HG03378 (cell line): ENCODE measurements around the gene MEGF6.

Experiments
- ATAC-seq: cut with Tn5 transposase; IDR thresholded peaks from one replicate; pipeline ENCODE4 v1.9.1; 2021; ENCODE audit warnings: mild to moderate bottlenecking, moderate library complexity; ENCODE audit not compliant: unreplicated experiment

MEGF6 gene

DNA sequence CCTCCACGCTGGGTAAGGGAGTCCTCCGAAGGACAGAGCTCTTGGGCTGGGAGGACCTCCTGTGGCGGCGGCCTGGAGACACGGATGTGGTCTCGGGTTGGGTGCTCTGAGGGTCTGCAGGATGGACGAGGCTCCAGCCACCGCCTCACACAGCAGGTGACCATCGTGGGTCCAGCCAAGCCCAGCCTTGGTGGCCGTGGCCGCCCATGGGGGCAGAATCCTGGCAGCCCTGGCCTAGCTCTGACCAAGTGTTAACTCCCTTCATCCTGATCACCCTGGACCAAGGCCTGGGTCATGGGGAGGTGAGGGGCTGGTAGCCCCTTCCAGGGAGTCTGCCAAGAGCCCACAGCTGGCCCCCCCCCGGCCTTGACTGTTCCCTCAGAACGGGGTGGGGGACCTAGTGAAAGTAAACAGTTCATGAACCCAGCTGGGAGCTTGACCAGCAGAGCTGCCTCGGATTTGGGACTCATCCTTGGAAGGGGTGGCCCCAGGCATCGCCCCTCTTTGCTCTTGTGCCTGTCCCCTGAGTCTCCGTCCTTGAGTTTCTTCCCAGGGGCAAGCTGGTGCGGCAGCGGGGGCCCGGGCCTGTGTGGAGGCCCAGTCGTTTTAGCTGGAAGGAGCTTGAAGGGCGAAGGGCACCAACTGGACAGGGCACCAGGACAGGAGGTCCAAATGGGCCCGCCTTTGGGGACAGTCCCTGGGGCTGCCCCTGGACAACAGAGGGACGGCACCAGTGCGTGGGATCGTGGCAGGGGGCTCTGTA, 139.0 kb downstream of the MEGF6 start:
- ATAC-seq, result no peak

- no peak for ATAC-seq
These were observed 139.8 kb downstream of the MEGF6 start for GRCh38 chr1:3471356-3472087.

- ATAC-seq, result no peak
These were observed 140.5 kb downstream of the MEGF6 start for GRCh38 chr1:3470650-3471355.

- ATAC-seq, result no peak
These were observed 141.3 kb downstream of the MEGF6 start for GRCh38 chr1:3469849-3470649.

DNA sequence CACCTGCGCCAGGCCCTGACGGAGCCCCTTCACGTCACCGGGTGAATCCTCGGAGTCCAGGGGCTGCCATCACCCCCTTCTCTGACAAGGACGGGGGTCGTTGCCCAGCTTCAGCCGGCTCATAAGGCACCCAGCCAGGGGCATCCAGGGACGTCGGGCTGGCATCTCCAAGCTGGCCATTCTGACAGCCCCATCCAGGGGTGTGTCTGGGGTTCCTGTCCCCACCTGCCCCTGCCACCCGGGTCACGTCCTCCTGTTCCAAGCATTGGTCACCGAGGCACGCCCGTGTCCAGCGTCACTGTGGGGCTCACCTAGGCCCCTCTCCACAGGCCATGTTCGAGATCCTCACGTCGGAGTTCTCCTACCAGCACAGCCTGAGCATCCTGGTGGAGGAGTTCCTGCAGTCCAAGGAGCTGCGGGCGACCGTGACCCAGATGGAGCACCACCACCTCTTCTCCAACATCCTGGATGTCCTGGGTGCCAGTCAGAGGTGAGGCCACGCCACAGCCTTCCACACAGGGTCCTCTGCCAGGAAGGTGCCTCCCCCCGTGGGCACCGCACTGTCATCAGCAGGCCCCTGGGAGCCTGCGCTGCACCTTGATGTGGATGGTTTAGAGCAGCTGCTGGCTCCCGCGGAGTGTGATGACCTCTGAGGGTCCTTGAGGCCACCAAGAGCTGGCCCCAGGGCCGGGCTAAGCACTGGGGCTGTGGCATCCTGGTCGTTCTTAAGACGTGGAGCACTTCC, 142.0 kb downstream of the MEGF6 start:
- ATAC-seq, result no peak

GRCh38 chr1:3468236-3469103, 142.8 kb downstream of the MEGF6 start:
- ATAC-seq, result no peak

DNA sequence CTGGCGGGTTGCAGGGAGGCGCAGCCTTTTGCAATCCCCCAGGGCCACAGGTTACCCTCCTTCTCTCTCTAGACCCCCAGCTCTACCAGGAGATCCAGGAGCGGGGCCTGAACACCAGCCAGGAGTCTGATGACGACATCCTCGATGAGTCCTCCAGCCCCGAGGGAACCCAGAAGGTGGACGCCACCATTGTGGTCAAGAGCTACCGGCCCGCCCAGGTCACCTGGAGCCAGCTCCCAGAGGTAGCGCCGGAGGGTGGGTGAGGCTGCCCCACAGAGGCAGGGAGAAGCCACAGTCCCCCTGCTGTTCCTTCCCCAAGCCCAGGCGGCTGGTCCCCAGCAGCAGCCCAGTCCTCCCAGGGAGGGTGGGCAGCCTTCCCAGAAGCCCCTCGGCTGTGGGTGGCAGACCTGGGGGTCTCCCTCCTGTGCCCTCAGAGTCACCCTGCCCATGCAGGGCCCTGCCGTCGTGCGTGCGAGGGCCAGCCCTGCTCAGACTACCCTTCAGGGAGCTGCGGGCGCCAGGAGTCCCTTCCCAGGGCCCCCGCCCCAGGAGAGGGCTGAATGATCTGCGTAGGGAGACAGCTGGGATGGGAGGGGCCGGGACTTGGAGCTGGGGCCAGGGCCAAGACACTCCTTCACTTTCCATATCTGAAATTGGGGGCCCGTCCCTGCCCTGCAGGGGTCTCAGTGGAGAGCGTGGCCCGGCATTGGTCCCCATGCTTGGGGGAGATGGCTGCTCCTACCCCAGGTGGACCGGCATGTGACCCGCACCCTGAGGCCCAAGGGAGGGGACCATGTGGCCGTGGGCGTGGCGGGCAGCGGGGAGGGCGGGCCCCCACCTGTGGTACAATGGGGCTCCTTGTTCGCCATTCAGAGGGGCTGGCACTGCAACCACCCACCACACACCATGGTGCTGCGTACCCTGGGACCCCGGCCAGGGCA, 143.9 kb downstream of the MEGF6 start:
- no peak for ATAC-seq

- ATAC-seq, result no peak
These were observed 144.8 kb downstream of the MEGF6 start for GRCh38 chr1:3466366-3467075.

GRCh38 chr1:3465935-3466321, 145.4 kb downstream of the MEGF6 start:
- no peak for ATAC-seq

DNA sequence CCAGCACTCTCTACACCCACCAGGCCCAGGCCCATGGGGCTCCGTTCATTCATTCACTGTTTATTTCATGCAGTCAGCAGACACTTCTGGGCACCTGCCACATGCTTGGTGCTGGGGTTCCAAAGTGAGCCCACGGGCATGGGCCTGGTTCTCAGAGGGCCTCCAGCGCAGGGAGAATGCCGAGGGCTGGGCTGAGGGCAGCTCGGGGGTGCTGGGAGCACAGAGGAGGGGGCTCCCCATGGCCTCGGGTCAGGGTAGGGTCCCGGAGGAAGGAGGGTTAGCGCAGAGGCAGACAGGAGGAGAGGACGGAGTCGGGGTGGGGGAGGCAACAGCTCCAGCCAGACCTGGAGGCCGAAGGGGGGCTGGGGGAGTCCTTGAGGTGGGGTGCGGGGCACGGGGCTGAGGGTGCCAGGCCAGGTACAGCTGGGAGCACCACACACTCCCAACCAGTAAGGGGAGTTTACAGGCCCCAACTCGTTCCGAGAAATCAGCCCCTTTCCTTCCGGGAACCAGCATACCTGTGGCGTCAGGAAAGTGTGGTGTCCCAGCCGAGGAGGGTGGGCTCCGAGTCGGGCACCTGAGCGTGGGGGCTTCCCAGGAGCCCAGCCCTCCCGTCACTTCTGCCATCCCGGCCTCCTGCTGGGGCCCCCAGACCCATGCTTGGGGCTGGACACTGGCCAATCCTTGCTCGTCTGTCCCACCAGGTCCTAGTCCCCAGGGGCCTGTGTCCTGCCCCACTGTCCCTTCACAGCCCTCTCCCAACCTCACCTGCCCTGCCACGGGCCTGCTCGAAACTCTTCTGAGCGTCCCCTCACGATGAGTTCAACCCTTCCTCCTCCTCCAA, 146.0 kb downstream of the MEGF6 start:
- no peak for ATAC-seq

GRCh38 chr1:3464649-3465025, 146.7 kb downstream of the MEGF6 start:
- no peak for ATAC-seq

DNA sequence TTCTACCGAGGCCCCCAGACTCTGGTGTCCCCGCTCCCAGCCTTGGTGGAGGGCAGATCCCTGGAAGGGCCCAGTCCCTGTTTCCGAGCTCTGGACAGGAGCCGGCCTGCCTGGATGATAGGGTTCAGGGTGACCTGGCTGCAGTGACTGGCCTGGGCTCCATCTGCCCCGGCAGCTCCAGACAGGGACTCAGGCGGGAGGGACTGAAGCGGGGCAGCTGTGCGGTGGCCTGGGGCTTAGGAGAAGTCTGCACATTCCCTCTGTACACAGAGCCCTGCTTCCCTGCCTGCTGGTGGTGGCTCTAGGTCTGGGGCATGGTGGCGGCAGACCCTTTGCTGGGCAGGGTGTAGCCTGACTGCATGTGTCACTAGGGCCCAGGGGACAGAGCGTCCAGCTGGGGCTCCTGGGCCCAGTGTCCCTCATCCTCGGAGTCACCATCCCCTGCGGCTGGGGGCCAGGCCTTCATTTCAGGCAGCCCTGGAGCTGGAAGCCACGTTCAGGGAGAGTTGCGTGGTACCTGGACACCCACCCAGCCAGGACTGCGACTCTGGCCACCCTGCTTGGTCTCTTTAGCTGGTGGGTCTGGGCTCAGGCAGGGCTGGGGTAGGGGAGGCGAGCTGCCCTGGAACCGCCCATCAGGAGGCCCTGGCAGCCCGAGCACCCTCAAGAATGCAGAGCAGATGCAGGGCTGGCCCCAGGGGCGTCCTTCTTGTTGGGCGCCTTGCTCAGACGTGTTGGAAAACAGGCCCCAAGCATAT, 147.2 kb downstream of the MEGF6 start:
- no peak for ATAC-seq

GRCh38 chr1:3463408-3463863, 147.9 kb downstream of the MEGF6 start:
- ATAC-seq, result no peak

DNA sequence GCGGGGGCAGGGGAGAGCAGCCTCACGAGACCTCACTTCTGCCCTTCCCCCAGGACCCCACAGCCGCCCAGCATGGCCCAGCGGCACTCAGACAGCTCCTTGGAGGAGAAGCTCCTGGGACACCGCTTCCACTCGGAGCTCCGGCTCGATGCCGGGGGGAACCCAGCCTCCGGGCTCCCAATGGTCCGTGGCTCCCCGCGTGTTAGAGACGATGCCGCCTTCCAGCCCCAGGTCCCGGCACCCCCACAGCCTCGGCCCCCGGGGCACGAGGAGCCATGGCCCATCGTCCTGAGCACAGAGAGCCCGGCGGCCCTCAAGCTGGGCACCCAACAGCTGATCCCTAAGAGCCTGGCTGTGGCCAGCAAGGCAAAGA, 148.3 kb downstream of the MEGF6 start:
- ATAC-seq, result no peak

GRCh38 chr1:3462356-3463012, 148.8 kb downstream of the MEGF6 start:
- no peak for ATAC-seq

GRCh38 chr1:3461934-3462275, 149.4 kb downstream of the MEGF6 start:
- no peak for ATAC-seq
